NB4 (cell line): ENCODE results near the gene NR1D2.
A peak's percentile ranks its signal among the peaks of the same experiment; 100 is the strongest.

Experiments
- DNase-seq: peaks from one replicate; pipeline ENCODE4 v3.0.0; 2010; ENCODE audit warnings: low read depth
- H3K4me3 ChIP-seq: one replicate; pipeline ENCODE4 v1.5.1; 2011; ENCODE audit warnings: mild to moderate bottlenecking, low read depth, low read length, moderate library complexity
- CTCF ChIP-seq: IDR thresholded peaks from one replicate; pipeline ENCODE4 v1.5.1; 2012; ENCODE audit warnings: low read depth, low read length
- MAX ChIP-seq: IDR thresholded peaks from 2 replicates; pipeline ENCODE4 v1.6.1; 2011; ENCODE audit warnings: low read depth, low read length
- MYC ChIP-seq: IDR thresholded peaks from 2 replicates; pipeline ENCODE4 v1.6.1; 2011; ENCODE audit warnings: low read depth, low read length
- POLR2A ChIP-seq: IDR thresholded peaks from 2 replicates; pipeline ENCODE4 v1.6.1; 2011; ENCODE audit warnings: mild to moderate bottlenecking; ENCODE audit not compliant: insufficient read length; ENCODE audit errors: extremely low read depth

Gene NR1D2

GRCh38 chr3:23945913-23946687 lies 1.0 kb downstream of the NR1D2 start:
- DNase-seq: peak; percentile 96
- no peak for TF ChIP-seq MAX
- TF ChIP-seq POLR2A: peak; percentile 69
- peak overlapping the region; percentile 79 for H3K4me3 ChIP-seq

- no peak for DNase-seq
- TF ChIP-seq CTCF: no peak
- no peak for TF ChIP-seq MYC
- no peak for TF ChIP-seq MAX
- TF ChIP-seq POLR2A: no peak
- no peak overlapping the region for H3K4me3 ChIP-seq
Measured at GRCh38 chr3:23948761-23949160, 3.7 kb downstream of the NR1D2 start.

- TF ChIP-seq CTCF: no peak
- TF ChIP-seq POLR2A: no peak
- no peak for TF ChIP-seq MAX
- TF ChIP-seq MYC: no peak
- no peak overlapping the region for H3K4me3 ChIP-seq
- no peak for DNase-seq
Measured at GRCh38 chr3:23949784-23950183, 4.7 kb downstream of the NR1D2 start.

- TF ChIP-seq CTCF: no peak
- no peak for TF ChIP-seq MYC
- no peak for TF ChIP-seq POLR2A
- TF ChIP-seq MAX: no peak
- no peak overlapping the region for H3K4me3 ChIP-seq
- DNase-seq: no peak
Measured at GRCh38 chr3:23950293-23950692, 5.2 kb downstream of the NR1D2 start.

- no peak for TF ChIP-seq CTCF
- TF ChIP-seq MYC: no peak
- peak; percentile 44 for DNase-seq
- no peak overlapping the region for H3K4me3 ChIP-seq
Measured at GRCh38 chr3:23952646-23953045, 7.6 kb downstream of the NR1D2 start.

GRCh38 chr3:23953523-23953922 lies 8.4 kb downstream of the NR1D2 start:
- no peak overlapping the region for H3K4me3 ChIP-seq
- DNase-seq: no peak
- TF ChIP-seq POLR2A: no peak
- TF ChIP-seq MAX: no peak
- TF ChIP-seq MYC: no peak
- TF ChIP-seq CTCF: no peak
